ENCODE measurements around the gene TBC1D13.
"Not testable (repeated sequence)": the region's sequence is repeated elsewhere in the genome, so short reads cannot be mapped to it uniquely, and the experiment has no call there.

Gene TBC1D13

DNA sequence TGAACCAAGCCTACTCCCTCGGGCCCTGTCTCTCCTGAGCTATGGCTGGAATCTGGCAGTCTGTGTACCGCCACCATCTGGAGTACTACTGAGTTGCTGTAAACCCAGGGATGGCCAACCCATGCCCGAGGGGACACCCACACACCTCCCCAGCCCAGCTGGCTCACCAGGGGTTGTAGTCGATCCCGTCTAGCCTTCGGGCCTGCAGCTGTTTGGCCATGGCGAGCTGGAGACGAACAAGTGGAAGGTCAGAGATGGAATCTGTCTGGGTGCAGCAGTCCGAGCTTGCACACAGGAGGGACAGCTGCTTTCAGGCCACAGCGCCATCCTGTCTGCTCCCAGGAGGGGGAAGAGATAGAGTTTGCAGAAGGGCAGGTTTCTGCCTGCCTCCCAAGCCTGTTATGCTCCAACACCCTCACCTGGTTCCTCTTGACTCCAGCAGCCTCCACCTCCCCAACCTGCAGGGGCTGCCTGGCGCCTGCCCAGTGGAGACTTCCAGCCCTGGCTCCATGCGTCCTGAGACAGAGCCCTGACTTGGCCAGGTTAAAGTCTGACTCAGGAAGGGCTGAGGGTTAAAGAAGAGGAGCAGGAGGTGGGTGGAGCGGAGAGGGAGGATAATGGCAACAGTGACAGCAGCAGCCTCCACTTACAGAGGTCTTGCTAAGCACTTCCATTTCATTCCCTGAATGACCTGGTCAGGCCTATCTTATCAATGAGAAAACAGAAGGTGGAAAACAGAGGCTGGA lies 58.3 kb downstream of the TBC1D13 start:
- DNase-seq (ENCODE audit: low read depth, low spot score) = no peak

DNA sequence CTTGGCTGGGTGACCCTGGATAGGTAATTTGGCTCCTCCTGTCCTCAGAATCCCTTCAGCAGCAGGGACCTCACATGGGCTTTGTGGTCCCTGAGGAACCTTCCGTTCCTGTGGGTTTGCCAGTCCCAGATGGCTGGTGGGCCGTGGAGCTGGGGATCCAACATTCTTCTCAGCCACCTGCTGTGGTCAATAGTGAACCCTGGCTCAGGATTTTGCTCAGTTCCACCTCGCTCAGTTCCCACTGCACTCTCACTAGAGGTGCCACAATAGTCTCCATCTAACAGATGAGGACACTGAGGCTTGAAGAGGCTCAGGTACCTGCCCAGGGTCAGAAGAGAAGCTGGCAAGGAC lies 59.6 kb downstream of the TBC1D13 start:
- no peak for DNase-seq (ENCODE audit: low read depth, low spot score)

DNA sequence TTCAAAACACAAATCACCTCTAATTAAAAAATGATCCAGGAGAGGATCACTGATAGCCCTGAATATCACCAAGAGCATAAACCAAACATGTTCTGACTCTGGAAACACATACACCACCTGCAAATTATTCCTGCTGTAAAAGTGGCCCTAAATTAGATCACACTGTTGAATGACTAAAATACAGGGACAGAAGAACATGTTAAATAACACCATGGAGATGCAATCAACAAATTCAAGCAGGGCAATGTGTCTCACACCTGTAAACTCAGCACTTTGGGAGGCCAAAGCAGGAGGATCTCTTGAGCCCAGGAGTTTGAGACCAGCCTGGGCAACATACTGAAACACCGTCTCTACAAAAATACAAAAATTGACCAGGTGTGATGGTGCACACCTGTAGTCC lies 60.8 kb downstream of the TBC1D13 start:
- no peak for DNase-seq (ENCODE audit: low read depth, low spot score)

DNA sequence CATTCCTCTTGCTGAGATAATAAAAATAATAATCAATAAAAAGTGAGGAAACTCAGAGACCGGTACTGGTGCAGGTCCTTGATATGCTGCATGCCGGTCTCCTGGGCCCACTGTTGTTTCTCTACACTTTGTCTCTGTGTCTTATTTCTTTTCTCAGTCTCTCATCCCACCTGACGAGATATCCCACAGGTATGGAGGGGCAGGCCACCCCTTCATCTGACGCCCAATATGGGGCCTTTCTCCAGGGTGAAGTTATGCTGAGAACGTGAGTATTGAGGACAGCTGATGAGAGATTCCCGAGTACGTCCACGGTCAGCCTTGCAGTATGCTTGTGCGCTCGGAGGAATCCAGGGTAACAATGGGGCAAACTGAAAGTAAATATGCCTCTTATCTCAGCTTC lies 64.0 kb downstream of the TBC1D13 start:
- DNase-seq (ENCODE audit: low read depth, low spot score) = not testable (repeated sequence)

DNA sequence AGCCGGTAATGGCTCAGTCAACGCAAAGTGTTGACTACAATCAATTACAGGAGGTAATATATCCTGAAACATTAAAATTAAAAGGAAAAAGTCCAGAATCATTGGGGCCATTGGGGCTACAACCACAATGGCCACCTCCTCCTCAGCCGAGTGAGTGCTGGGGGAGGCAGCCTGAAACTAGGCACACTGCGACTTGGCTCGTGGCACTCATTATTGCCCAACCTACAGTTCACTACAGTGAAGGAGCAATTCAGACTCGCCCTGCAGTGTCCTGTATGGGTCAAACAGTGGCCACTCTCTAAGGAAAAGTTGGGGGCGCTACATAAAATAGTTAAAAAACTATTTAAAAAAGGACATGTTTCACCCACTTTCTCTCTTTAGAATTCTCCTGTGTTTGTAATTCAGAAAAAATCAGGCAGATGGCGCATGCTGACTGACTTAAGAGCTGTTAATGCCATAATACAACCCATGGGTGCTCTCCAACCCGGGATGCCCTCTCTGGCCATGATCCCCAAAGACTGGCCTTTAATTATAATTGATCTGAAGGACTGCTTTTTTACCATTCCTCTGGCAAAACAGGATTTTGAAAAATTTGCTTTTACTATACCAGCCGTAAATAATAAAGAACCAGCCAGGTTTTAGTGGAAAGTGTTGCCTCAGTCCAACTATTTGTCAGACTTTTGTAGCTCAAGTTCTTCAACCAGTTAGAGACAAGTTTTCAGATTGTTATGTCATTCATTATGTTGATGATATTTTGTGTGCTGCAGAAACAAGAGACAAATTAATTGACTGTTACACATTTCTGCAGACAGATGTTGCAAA lies 64.9 kb downstream of the TBC1D13 start:
- DNase-seq (ENCODE audit: low read depth, low spot score) = not testable (repeated sequence)

DNA sequence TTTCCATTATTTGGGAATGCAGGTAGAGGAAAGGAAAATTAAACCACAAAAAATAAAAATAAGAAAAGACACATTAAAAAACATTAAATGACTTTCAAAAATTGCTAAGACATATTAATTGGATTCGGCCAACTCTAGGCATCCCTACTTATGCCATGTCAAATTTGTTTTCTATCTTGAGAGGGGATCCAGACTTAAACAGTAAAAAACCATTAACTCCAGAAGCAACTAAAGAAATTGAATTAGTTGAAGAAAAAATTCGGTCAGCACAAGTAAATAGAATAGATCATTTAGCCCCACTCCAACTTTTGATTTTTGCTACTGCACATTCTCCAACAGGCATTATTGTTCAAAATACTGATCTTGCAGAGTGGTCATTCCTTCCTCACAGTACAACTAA lies 65.6 kb downstream of the TBC1D13 start:
- not testable (repeated sequence) for DNase-seq (ENCODE audit: low read depth, low spot score)

DNA sequence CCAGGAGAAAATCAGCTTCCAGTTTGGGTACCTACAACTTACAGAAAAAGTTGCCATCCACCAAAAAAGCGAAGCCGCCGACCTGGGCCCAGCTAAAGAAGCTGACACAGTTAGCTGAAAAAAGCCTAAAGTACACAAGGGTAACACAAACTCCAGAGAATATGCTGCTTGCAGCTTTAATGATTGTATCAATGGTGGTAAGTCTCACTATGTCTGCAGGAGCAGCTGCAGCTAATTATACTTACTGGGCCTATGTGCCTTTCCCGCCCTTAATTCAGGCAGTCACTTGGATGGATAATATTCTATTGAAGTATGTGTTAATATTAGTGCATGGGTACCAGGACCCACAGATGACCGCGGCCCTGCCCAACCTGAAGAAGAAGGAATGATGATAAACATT lies 67.4 kb downstream of the TBC1D13 start:
- DNase-seq (ENCODE audit: low read depth, low spot score) = not testable (repeated sequence)

DNA sequence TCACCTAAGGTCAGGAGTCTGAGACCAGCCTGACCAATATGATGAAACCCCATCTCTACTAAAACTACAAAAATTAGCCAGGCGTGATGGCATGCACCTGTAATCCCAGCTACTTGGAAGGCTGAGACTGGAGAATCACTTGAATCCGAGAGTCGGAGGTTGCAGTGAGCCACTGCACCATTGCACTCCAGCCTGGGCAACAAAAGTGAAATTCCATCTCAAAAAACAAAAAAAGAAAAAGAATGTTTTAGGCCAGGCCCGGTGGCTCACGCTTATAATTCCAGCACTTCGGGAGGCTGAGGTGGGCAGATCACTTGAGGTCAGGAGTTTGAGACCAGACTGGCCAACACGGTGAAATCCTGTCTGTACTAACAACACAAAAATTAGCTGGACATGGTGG lies 71.4 kb downstream of the TBC1D13 start:
- DNase-seq (ENCODE audit: low read depth, low spot score) = not testable (repeated sequence)
